Measurements from ENCODE around the gene KLK11. TPM values are rescaled to one million over a fixed set of nuclear protein-coding genes. Genes with fewer than 3 reads are reported as not detected.

Gene KLK11
- total RNA-seq, 4 donors from 2014 or later = 21.6 to 116 (median 34.0) TPM; not detected in 1

- TF ChIP-seq CTCF (IDR thresholded peaks at IDR 0.05) = no peak
Observed at GRCh38 chr19:51015691-51016267, 10.6 kb downstream of the KLK11 start.

GRCh38 chr19:51014242-51014641, 12.2 kb downstream of the KLK11 start:
- DNase-seq (ENCODE audit: low spot score) = no peak
- TF ChIP-seq CTCF (IDR thresholded peaks at IDR 0.05) = no peak
- no peak for ATAC-seq (ENCODE audit: low FRiP score)

More at GRCh38 chr19:51015691-51016267, 10.6 kb downstream of the KLK11 start:
- ATAC-seq (ENCODE audit: low FRiP score) = no peak
- DNase-seq (ENCODE audit: low spot score) = no peak

GRCh38 chr19:51012661-51013190, 13.7 kb downstream of the KLK11 start:
- TF ChIP-seq CTCF (IDR thresholded peaks at IDR 0.05) = no peak
- ATAC-seq (ENCODE audit: low FRiP score) (no peak), DNase-seq (ENCODE audit: low spot score) (no peak)

GRCh38 chr19:51010066-51010795, 16.2 kb downstream of the KLK11 start:
- ATAC-seq (ENCODE audit: low FRiP score) (no peak), DNase-seq (ENCODE audit: low spot score) (no peak)
- no peak for TF ChIP-seq CTCF (IDR thresholded peaks at IDR 0.05)

GRCh38 chr19:51009061-51009891, 17.1 kb downstream of the KLK11 start:
- DNase-seq (ENCODE audit: low spot score) = no peak
- no peak for ATAC-seq (ENCODE audit: low FRiP score)

GRCh38 chr19:51007488-51007887, 18.9 kb downstream of the KLK11 start:
- no peak for DNase-seq (ENCODE audit: low spot score)
- ATAC-seq (ENCODE audit: low FRiP score) = no peak
- TF ChIP-seq CTCF (IDR thresholded peaks at IDR 0.05) = no peak

More at GRCh38 chr19:51009061-51009891, 17.1 kb downstream of the KLK11 start:
- TF ChIP-seq CTCF (IDR thresholded peaks at IDR 0.05) = no peak

Data from omental fat pad (tissue), 4 donors.